Measurements from ENCODE around the gene CPS1.

The CPS1 gene

DNA sequence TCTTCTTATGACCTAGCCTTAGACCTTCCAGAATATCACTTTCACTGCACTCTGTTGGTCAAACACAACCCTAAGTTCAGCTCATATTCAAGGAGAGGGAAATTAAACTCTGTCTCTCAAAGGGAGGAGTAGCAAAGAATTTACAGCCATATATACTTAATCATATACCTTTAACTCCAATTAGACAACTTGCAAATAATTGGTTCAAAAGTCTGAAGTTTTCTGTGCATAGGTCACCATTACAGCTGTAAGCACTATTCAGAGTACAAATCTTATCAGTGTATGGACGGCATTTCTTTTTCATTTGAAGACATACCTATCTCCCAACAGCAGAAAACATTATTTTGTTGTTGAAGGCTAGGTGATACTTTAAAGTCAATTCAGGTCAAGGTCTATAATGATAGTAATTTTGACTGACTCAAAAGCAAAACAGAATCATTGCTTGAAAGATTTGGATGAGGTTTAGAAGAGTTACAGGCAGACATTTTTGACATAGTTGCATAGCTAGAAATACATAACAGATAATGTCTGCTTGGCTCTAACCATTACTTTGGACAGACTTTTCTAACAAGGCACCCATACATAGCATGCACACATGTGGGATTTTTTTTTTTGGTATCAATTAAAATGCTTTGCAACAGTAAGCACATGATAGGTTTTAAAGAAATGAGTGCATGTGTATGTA is 131.5 kb downstream of the CPS1 start:
- no peak for DNase-seq

- no peak for DNase-seq
These were observed 151.5 kb downstream of the CPS1 start for GRCh38 chr2:210707900-210708299.

DNA sequence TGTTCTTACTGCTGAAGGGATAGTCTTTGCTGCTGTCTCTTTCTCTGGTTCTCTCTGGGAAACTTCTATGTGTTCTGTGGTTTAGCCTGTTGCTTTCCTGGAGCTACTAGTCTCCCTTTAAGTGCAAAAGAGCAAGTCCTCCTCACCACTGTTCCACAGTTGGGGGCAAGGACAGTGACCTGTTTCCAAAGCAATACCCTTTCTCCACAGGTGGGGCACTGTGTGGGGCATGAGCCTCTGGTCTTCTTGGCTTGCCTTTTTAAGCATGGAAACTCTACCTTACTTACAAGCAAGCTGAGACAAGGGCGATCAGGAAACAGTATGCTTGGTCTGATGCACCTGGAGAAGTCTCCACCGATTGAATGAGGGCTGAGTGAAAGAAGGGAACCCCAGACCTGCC is 156.7 kb downstream of the CPS1 start:
- no peak for DNase-seq

DNA sequence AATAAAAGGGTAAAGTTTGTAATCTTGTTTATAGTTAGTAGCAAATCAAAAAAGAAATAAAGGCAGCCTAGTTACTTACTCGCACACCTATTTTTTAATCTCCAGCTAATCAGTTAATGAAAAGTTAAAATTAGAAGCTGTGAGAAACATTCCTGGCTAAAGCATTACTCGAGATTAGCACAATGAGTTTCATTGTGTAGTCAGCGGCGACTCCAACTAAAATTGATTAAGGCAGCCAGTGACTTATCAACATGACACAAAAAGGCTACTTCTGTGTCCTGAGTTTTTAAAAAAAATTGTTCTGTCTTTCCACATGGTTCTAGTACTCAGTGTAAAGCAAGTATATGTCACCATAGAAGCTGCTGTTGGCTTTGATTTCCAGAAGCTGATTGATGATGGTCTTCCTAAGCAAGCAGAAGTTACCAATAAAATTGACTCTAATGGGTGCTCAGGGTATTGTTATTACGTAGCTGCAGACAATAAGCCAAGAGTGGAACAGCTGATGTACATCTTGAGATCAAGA is 159.2 kb downstream of the CPS1 start:
- DNase-seq, result no peak

- DNase-seq, result no peak
These were observed 162.1 kb downstream of the CPS1 start for GRCh38 chr2:210718503-210718902.

- no peak for DNase-seq
These were observed 165.7 kb downstream of the CPS1 start for GRCh38 chr2:210722092-210722491.

DNA sequence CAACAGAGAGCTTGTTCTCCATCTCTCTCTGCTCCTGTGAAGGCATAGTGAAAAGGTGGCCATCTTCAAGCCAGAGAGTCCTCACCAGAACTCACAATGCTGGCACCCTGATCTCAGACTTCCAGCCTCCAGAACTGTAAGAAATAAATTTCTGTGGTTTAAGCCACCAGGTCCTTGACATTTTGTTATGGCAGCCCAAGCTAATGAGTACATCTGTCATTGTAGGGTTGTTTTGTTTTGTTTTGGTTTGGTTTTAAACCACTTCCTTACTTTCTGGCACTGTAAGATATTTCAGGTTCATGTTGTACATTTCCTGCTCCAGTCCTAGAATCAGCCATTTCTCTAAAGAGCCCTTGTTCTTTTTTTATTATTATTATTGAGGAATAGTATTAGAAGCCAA is 171.2 kb downstream of the CPS1 start:
- no peak for DNase-seq

Measured in inflammatory macrophage (primary cell).